ENCODE data around the gene DNAI2. TPM values are rescaled to one million over a fixed set of nuclear protein-coding genes. Genes with fewer than 3 reads are reported as not detected.

DNAI2 gene
- total and polyA plus RNA-seq, 9 of the 15 experiments (the other 6 are each of a cell fraction or from before 2014, with no cell fraction given), result not detected

GRCh38 chr17:74355065-74355464 is 81.0 kb downstream of the DNAI2 start:
- BruUV-seq (replicated peaks), result no TSS peak
- ATAC-seq (no peak), DNase-seq (ENCODE audit: extremely low read depth in 1 of 4, low spot score in 3 of 4) (no peak), FAIRE-seq (no peak)
- in situ Hi-C loops (cut with MboI), result no loop called here
- CTCF ChIA-PET (ENCODE audit: low intra/inter-chr PET ratio), result interaction anchor here (1.9 kb wide), 1 partner anchor 55 kb away, joined by 21 read pairs; no protein-coding TSS in a partner anchor
- Histone ChIP-seq H3K27me3 (ENCODE audit: control insufficient read depth in 2 of 2, insufficient read depth in 2 of 2, low read length in 2 of 2) (peaks cover 20 to 77% of the 10 kb centered on the region in 2 experiments; a peak in 4 of 5 replicates), H3K79me2 (ENCODE audit: control insufficient read depth, insufficient read depth, low read length) (no peaks in the 10 kb centered on the region), H3K4me2 (ENCODE audit: insufficient read depth, low read length) (no peak overlapping the region), H3K9ac (ENCODE audit: insufficient read depth in 1 of 2, low read depth in 2 of 2, low read length in 2 of 2) (no peak overlapping the region), H3K9me3 (replicated peaks; ENCODE audit: control insufficient read depth, insufficient read depth, low read depth, low read length) (no peaks in the 10 kb centered on the region), H4K20me1 (replicated peaks; ENCODE audit: control insufficient read depth, insufficient read depth, low read length) (peaks cover 5% of the 10 kb centered on the region; the same call in 1 of the 2 replicates), H3K27ac (ENCODE audit: extremely low read depth, low read depth, low read length) (no peak overlapping the region), H3K9me1 (ENCODE audit: control insufficient read depth, insufficient read depth, low read length) (no peaks in the 10 kb centered on the region), H3K4me1 (replicated peaks in 1 of 2; ENCODE audit: control insufficient read depth in 2 of 2, insufficient read depth in 2 of 2, low read length in 2 of 2) (peaks cover 0 to 40% of the 10 kb centered on the region in 2 experiments; a peak in 2 of 5 replicates), H3K4me3 (no peak overlapping the region), H2AFZ (ENCODE audit: low read depth, low read length) (no peak overlapping the region), H3K36me3 (ENCODE audit: control insufficient read depth, insufficient read depth, low read length) (no peaks in the 10 kb centered on the region)
- POLR2A ChIA-PET, result interaction anchor here (0.6 kb wide), 1 partner anchor 144 kb away, joined by 3 read pairs; no protein-coding TSS in a partner anchor
- intact Hi-C loops (cut with micrococcal nuclease), result no loop called here
- 2% methylated on average over 6 of the region's 8 CpGs for WGBS (ENCODE audit: insufficient coverage, low coverage, missing lambda C conversion rate)
- no peak for TF ChIP-seq MGA (IDR thresholded peaks at IDR 0.05)
- TF ChIP-seq CREB3 (tag; conservative IDR thresholded peaks at IDR 0.05; ENCODE audit: low read depth), result no peak
- no peak for TF ChIP-seq SRSF9 (IDR thresholded peaks at IDR 0.05; ENCODE audit: borderline replicate concordance, low read depth, low read length)
- TF ChIP-seq DMBX1 (CRISPR knock-in tag; IDR thresholded peaks at IDR 0.05; ENCODE audit: borderline replicate concordance), result no peak
- TF ChIP-seq U2AF1 (optimal IDR thresholded peaks at IDR 0.05; ENCODE audit: low read depth, low read length), result no peak
- TF ChIP-seq TEAD2 (tag; IDR thresholded peaks at IDR 0.05), result no peak
- no peak for TF ChIP-seq ETS2 (tag; IDR thresholded peaks at IDR 0.05; ENCODE audit: borderline replicate concordance, poor library complexity, severe bottlenecking)
- TF ChIP-seq FOSL1 (tag; conservative IDR thresholded peaks at IDR 0.05), result no peak
- no peak for TF ChIP-seq MXI1 (IDR thresholded peaks at IDR 0.05; ENCODE audit: low read depth, low read length)

Data from K562 (cell line).